ENCODE measurements around the gene DCAF4L1.

DNA sequence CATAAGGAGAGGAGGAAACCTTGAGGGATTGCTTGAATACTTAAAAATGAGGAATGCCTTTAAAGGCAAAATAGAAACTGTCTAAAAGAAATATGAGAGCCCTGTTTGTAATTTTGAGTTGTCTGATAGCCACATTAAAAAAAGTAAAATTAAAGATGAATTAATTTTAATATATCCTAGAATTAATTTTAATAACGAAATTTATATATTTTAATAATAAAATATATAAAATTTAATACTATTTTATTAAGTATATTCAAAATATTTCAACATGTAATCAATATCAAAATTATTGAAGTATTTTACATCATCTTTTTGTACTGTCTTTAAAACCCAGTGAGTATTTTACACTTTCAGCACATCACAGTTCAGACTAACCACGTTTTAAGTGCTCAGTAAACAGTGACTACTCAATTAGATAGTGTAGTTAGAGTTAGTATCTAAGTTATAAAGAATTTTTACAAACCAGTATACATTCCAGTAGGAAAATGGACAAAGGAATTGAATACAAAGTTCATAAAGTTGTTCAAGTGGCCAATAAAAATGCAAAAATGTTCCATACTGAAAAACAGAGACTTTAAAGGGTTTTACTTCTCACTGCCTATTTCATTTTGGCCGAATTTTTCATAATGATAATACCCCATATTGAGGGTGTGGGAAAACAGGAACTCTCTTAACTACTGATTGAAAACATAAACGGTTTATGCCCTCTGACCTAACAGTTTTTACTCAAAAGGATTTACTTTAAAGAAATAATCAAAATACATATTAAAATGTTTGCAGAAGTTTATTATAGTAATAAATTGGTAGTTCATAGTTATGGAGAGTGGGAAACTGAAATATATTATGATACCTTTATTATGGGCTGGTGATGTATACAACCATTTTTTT lies 11.7 kb downstream of the DCAF4L1 start:
- TF ChIP-seq GATA3 (IDR thresholded peaks at IDR 0.05; ENCODE audit: low read depth, low read length) (no peak), GATA2 (IDR thresholded peaks at IDR 0.05; ENCODE audit: low read depth, low read length) (no peak)
